Peyer's patch (tissue), 4 donors: ENCODE measurements around the gene CRACR2A. TPM values are rescaled to one million over a fixed set of nuclear protein-coding genes. Genes with fewer than 3 reads are reported as not detected.

Experiments used
- DNase-seq, 3 donors: peaks; one replicate each; pipeline ENCODE4 v3.0.0-alpha.2; 2017 to 2019
- H3K27ac ChIP-seq, 4 donors: fragments of 200-600 bp; sonication (generic); one replicate each; pipeline ENCODE4 v1.5.1; 2016 to 2019
- H3K27me3 ChIP-seq, 2 donors: fragments of 200-600 bp; sonication (generic); one replicate each; pipeline ENCODE4 v1.5.1; 2019
- H3K36me3 ChIP-seq, 3 donors: fragments of 200-600 bp; sonication (generic); one replicate each; pipeline ENCODE4 v1.5.1; 2016 to 2019
- H3K4me1 ChIP-seq, 4 donors: fragments of 200-600 bp; sonication (generic); one replicate each; pipeline ENCODE4 v1.5.1; 2016 to 2019
- H3K4me3 ChIP-seq, 4 donors: fragments of 200-600 bp; sonication (generic); 1 replicate in 3 of 4; 2 replicates in 1 of 4; pipeline ENCODE4 v1.5.1; 2016 to 2019; ENCODE audit warnings: mild to moderate bottlenecking in 1 of 4
- H3K9me3 ChIP-seq, 4 donors: fragments of 200-600 bp; sonication (generic); one replicate each; pipeline ENCODE4 v1.5.1; 2016 to 2019; ENCODE audit warnings: mild to moderate bottlenecking in 1 of 4
- CTCF ChIP-seq, 6 experiments: fragments of 450-650 bp in 4 of 6; fragments of 200-600 bp in 2 of 6; sonication (generic) in 1 of 6; IDR thresholded peaks; one replicate each; pipeline ENCODE4 v1.5.1; 2017 to 2019; ENCODE audit warnings: antibody characterized with exemption in 6 of 6, mild to moderate bottlenecking in 3 of 6, moderate library complexity in 1 of 6
- POLR2A ChIP-seq, 2 donors: fragments of 450-650 bp; IDR thresholded peaks; one replicate each; pipeline ENCODE4 v1.5.1; 2017; ENCODE audit warnings: antibody characterized with exemption in 2 of 2, mild to moderate bottlenecking in 2 of 2, moderate library complexity in 2 of 2
- total RNA-seq, 4 donors: library from RNA; depleted of rRNA; stranded (reverse); fragments of >200 nt; gene quantifications; one replicate each; pipeline ENCODE4 v1.1.0, GENCODE V29; 2016

CRACR2A gene
- total RNA-seq, 4 donors from 2014 or later = 52.3 to 81.7 (median 65.9) TPM

- no peak overlapping the region for H3K27ac ChIP-seq
- no peak for DNase-seq
- no peaks in the 10 kb centered on the region for H3K27me3 ChIP-seq
- H3K9me3 ChIP-seq = no peaks in the 10 kb centered on the region
- no peaks in the 10 kb centered on the region for H3K36me3 ChIP-seq
- H3K4me3 ChIP-seq = no peak overlapping the region
- no peak for TF ChIP-seq CTCF (IDR thresholded peaks at IDR 0.05)
- TF ChIP-seq POLR2A (IDR thresholded peaks at IDR 0.05) = no peak
- H3K4me1 ChIP-seq = no peaks in the 10 kb centered on the region
Measured at GRCh38 chr12:3595721-3596120, 157.2 kb downstream of the CRACR2A start.

GRCh38 chr12:3594966-3595365, 157.9 kb downstream of the CRACR2A start:
- no peaks in the 10 kb centered on the region for H3K27me3 ChIP-seq
- H3K9me3 ChIP-seq = no peaks in the 10 kb centered on the region
- no peak for DNase-seq
- TF ChIP-seq POLR2A (IDR thresholded peaks at IDR 0.05) = no peak
- TF ChIP-seq CTCF (IDR thresholded peaks at IDR 0.05) = no peak
- no peaks in the 10 kb centered on the region for H3K4me1 ChIP-seq
- no peaks in the 10 kb centered on the region for H3K36me3 ChIP-seq
- H3K27ac ChIP-seq = no peak overlapping the region
- H3K4me3 ChIP-seq = no peak overlapping the region

GRCh38 chr12:3593906-3594483, 158.9 kb downstream of the CRACR2A start:
- Histone ChIP-seq H3K36me3 (no peaks in the 10 kb centered on the region), H3K27me3 (no peaks in the 10 kb centered on the region), H3K4me1 (no peaks in the 10 kb centered on the region), H3K4me3 (no peak overlapping the region), H3K27ac (no peak overlapping the region), H3K9me3 (no peaks in the 10 kb centered on the region)
- no peak for TF ChIP-seq CTCF (IDR thresholded peaks at IDR 0.05)
- TF ChIP-seq POLR2A (IDR thresholded peaks at IDR 0.05) = no peak
- DNase-seq = no peak

- Histone ChIP-seq H3K27ac (no peak overlapping the region), H3K27me3 (no peaks in the 10 kb centered on the region), H3K36me3 (no peaks in the 10 kb centered on the region), H3K4me1 (no peaks in the 10 kb centered on the region), H3K4me3 (no peak overlapping the region), H3K9me3 (no peaks in the 10 kb centered on the region)
- DNase-seq = peak in 1 of 3 donors; percentile 26
- no peak for TF ChIP-seq CTCF (IDR thresholded peaks at IDR 0.05)
Measured at GRCh38 chr12:3592856-3593625, 159.9 kb downstream of the CRACR2A start.

- Histone ChIP-seq H3K36me3 (no peaks in the 10 kb centered on the region), H3K9me3 (no peaks in the 10 kb centered on the region), H3K4me1 (no peaks in the 10 kb centered on the region), H3K27me3 (no peaks in the 10 kb centered on the region), H3K4me3 (no peak overlapping the region), H3K27ac (no peak overlapping the region)
- TF ChIP-seq POLR2A (IDR thresholded peaks at IDR 0.05) = no peak
- TF ChIP-seq CTCF (IDR thresholded peaks at IDR 0.05) = no peak
- no peak for DNase-seq
Measured at GRCh38 chr12:3589745-3590144, 163.2 kb downstream of the CRACR2A start.
